Activated T-helper 2 cell treated with anti-CD3 and anti-CD28 coated beads, Interferon-gamma antibody, Interleukin-2, Interleukin-4, amounts not matched to agents 10 μg/mL and 5 μg/mL and 100 μg/mL, durations not matched to agents 14 hours and 24 hours and 36 hours (primary cell): ENCODE results near the gene KCNJ15. TPM values are rescaled to one million over a fixed set of nuclear protein-coding genes. Genes with fewer than 3 reads are reported as not detected.

Source experiments
- DNase-seq: peaks from one replicate; pipeline ENCODE4 v3.0.0; 2021; ENCODE audit warnings: low spot score
- H3K27ac Mint-ChIP-seq: one replicate; pipeline ENCODE4 v1.8.0; 2021; ENCODE audit warnings: mixed read lengths
- H3K27me3 Mint-ChIP-seq: one replicate; pipeline ENCODE4 v1.8.0; 2021; ENCODE audit warnings: low read depth, mixed read lengths
- H3K36me3 Mint-ChIP-seq: one replicate; pipeline ENCODE4 v1.8.0; 2021; ENCODE audit warnings: low read depth, mixed read lengths
- H3K4me1 Mint-ChIP-seq: one replicate; pipeline ENCODE4 v1.8.0; 2021; ENCODE audit warnings: low read depth, mixed read lengths
- H3K4me3 Mint-ChIP-seq: one replicate; pipeline ENCODE4 v1.8.0; 2021; ENCODE audit warnings: low read depth, mild to moderate bottlenecking, moderate library complexity, mixed read lengths
- H3K9me3 Mint-ChIP-seq: one replicate; pipeline ENCODE4 v1.8.0; 2021; ENCODE audit warnings: mixed read lengths
- intact Hi-C: fragments of 100-400 bp; cut with micrococcal nuclease; formaldehyde crosslinking; loops from one replicate; pipeline ENCODE4 v1.15.1; 2023
- total RNA-seq: library from RNA; stranded (reverse); gene quantifications from 2 replicates; pipeline ENCODE4 v1.2.3, GENCODE V29; 2022

Gene KCNJ15
- total RNA-seq, 1 donor from 2014 or later, result 0.27 TPM

DNA sequence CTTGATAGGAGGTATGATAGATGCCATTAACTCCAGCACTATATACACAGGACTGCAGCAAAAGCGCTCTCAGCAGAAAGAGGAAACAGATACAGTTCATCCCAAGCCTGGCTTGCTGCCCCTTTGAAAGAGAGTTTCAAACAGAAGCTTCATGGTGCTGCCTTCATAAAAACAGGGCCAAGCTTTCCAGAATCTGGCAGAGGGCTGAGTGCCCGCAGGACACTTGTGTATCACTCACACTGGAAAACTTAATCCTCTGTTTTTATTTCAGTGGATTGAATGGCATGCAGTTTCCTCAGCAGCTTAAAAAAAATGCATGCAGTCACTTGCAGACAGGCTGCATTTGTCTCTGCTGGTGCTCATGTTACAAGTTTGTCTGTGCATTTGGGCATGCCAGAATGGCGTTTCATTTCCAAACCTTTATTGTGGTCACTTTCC is 40.4 kb downstream of the KCNJ15 start:
- peaks cover 25% of the 10 kb centered on the region for H3K4me1 Mint-ChIP-seq
- H3K27me3 Mint-ChIP-seq, result peaks cover 2% of the 10 kb centered on the region
- no peaks in the 10 kb centered on the region for H3K36me3 Mint-ChIP-seq
- no peak for DNase-seq
- no peaks in the 10 kb centered on the region for H3K9me3 Mint-ChIP-seq
- H3K4me3 Mint-ChIP-seq, result no peak overlapping the region
- intact Hi-C loops, result no loop called here
- H3K27ac Mint-ChIP-seq, result no peak overlapping the region

DNA sequence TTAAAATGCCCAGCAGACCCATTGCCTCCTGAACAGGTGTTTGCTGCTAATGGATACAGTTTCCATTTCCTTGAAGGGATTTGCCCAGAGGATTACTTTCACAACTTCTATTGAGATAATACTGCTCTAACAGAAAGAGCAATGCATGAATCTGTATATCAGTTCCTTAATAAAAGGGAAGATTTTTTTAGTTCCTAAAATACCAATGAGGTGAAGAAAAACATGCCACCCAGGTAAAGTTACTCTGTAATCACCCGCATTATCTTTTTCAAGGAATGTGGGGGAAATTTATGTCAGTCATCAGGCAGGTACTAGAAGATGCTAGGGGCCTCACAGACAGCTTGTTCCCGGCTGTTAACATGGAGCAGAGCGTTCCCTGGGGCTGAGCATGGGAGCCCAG is 41.1 kb downstream of the KCNJ15 start:
- Mint-ChIP-seq H3K4me3 (no peak overlapping the region), H3K36me3 (no peaks in the 10 kb centered on the region), H3K27me3 (peaks cover 2% of the 10 kb centered on the region), H3K4me1 (peaks cover 25% of the 10 kb centered on the region), H3K9me3 (no peaks in the 10 kb centered on the region), H3K27ac (no peak overlapping the region)
- intact Hi-C loops, result no loop called here
- DNase-seq, result no peak

DNA sequence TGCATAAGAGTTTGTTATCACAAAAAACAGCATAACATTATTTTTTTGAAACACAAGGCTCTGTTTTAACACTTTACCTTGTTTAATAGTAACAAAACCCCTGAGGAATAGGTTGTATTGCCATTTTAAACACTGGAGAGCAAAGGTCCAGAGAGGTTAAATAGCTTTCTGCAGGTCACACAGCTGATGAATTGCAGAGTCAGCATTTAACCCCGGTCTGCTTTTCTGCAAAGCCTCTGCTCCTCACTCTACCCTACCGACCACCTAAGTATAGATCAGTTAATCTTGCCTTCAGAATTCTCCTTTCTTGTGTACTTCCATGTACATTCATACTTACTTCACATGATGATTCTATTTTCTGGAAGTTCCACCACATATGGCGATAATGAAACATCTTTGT is 42.0 kb downstream of the KCNJ15 start:
- no peaks in the 10 kb centered on the region for H3K36me3 Mint-ChIP-seq
- no peak for DNase-seq
- peaks cover 24% of the 10 kb centered on the region for H3K4me1 Mint-ChIP-seq
- intact Hi-C loops, result no loop called here
- H3K27ac Mint-ChIP-seq, result no peak overlapping the region
- no peak overlapping the region for H3K4me3 Mint-ChIP-seq
- H3K27me3 Mint-ChIP-seq, result peaks cover 2% of the 10 kb centered on the region
- no peaks in the 10 kb centered on the region for H3K9me3 Mint-ChIP-seq

DNA sequence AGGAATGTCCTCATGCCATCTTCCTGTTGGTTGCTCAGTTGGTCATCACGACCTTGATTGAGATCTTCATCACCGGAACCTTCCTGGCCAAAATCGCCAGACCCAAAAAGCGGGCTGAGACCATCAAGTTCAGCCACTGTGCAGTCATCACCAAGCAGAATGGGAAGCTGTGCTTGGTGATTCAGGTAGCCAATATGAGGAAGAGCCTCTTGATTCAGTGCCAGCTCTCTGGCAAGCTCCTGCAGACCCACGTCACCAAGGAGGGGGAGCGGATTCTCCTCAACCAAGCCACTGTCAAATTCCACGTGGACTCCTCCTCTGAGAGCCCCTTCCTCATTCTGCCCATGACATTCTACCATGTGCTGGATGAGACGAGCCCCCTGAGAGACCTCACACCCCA is 42.9 kb downstream of the KCNJ15 start:
- Mint-ChIP-seq H3K4me1 (peaks cover 23% of the 10 kb centered on the region), H3K36me3 (no peaks in the 10 kb centered on the region), H3K9me3 (no peaks in the 10 kb centered on the region), H3K4me3 (no peak overlapping the region), H3K27me3 (peaks cover 2% of the 10 kb centered on the region), H3K27ac (no peak overlapping the region)
- intact Hi-C loops, result no loop called here
- no peak for DNase-seq

DNA sequence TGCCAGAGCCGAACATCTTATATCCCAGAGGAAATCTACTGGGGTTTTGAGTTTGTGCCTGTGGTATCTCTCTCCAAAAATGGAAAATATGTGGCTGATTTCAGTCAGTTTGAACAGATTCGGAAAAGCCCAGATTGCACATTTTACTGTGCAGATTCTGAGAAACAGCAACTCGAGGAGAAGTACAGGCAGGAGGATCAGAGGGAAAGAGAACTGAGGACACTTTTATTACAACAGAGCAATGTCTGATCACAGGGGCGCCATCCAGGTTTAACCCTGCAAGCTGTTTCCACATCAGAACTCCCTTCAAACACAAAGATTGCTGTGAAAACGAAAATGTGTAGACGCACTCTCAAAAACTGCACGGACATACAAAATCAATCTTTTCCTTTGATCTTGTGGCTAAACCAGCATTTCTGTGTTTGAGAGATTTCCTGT is 43.4 kb downstream of the KCNJ15 start:
- Mint-ChIP-seq H3K4me3 (peak overlapping the region; percentile 26), H3K4me1 (peaks cover 23% of the 10 kb centered on the region), H3K27me3 (peaks cover 2% of the 10 kb centered on the region), H3K27ac (no peak overlapping the region), H3K36me3 (no peaks in the 10 kb centered on the region), H3K9me3 (no peaks in the 10 kb centered on the region)
- intact Hi-C loops, result no loop called here
- no peak for DNase-seq

DNA sequence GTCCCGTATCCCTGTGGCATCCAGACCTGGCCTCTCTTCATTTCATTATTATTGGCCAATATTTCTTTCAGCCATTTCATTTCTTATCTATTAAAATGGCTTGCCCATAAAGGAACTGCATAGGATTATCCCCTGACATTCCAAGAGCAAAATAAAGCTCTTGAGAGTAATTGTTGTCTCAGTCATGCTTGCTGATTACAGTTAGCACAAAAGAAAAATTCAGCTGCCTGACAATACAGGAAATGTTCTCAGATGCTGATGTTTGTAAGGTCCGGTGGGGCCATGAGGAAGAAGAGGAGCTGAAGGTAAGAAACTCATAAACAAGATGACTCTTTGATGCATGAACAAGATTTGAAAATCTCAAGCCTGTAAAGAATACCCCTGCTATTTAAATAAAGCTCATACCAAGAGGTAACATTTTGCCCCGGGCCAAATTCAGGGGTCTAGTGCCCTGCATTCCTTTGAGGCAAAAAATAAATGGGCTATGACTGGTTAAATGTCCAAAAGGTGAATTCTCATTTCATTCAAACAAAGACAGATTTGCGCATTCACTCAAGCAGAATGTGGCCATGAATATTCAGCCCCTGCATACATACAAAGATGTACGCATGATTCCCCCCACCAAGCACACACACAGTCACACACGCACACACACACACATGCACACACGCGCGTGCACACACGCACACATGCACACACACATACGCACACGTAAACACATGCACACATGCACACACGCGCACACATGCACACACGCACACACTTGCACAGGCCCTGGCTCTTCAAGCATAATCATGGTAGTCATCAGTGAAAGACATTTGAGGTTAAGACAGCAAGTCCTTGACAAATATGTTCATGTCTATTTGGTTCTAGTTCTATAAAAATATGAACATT is 44.8 kb downstream of the KCNJ15 start:
- H3K9me3 Mint-ChIP-seq, result no peaks in the 10 kb centered on the region
- H3K27me3 Mint-ChIP-seq, result peaks cover 2% of the 10 kb centered on the region
- H3K4me3 Mint-ChIP-seq, result no peak overlapping the region
- peaks cover 28% of the 10 kb centered on the region for H3K4me1 Mint-ChIP-seq
- H3K27ac Mint-ChIP-seq, result no peak overlapping the region
- intact Hi-C loops, result no loop called here
- no peak for DNase-seq
- no peaks in the 10 kb centered on the region for H3K36me3 Mint-ChIP-seq

DNA sequence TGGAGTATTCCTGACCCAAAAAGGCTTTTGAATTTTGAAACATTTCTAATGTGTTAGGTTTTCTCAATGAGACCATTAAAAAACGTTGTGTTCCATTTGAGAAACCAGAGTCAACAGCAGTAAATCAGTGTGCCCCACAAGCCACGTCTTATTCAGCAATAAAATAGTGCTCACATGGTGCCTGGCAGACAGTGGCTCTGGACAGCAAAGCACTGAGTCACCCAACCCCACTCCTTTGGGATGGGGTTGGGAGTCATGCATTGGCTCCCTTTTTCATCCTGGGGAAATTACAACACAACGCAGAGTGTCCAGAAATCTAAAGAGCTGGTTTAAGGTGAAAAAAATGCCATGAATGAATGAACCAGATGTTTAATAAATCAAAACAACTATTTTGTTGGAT is 46.5 kb downstream of the KCNJ15 start:
- DNase-seq, result no peak
- Mint-ChIP-seq H3K4me3 (no peak overlapping the region), H3K9me3 (no peaks in the 10 kb centered on the region), H3K27ac (no peak overlapping the region), H3K4me1 (peaks cover 24% of the 10 kb centered on the region), H3K27me3 (peaks cover 3% of the 10 kb centered on the region), H3K36me3 (no peaks in the 10 kb centered on the region)
- intact Hi-C loops, result no loop called here

DNA sequence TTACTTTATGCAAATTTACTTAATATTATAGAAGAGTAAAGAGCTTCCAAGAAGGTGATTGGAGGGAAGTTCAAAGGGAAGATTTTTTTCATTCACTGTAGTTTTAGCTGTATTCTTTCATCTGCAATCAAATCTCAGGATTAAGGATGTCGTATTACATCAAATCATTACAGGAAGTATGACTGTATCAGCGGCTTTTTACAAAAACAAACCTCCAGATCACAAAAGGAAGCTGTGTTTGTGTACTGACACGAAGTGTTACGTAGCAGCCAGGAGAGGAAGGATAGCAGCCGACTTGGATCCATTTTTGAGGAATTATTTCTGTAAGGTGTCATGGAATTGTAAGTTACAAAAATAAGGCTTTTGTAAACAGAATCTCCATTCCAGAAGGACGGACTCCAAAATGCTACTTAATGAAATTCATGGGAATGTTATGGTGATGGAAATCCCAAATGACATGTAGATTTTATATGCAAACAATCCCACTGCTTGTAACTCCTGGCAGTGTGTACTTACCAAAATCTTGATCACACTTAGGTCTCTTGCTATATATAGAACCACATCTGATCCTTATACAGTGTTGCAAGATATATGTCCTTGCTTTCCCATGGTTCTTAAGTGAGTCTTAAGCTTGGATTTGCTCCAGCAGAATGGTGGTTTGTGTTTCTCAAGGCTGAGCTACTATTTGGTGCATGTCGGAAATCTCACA is 49.8 kb downstream of the KCNJ15 start:
- intact Hi-C loops, result no loop called here
- H3K36me3 Mint-ChIP-seq, result no peaks in the 10 kb centered on the region
- H3K27ac Mint-ChIP-seq, result no peak overlapping the region
- H3K9me3 Mint-ChIP-seq, result no peaks in the 10 kb centered on the region
- no peak for DNase-seq
- H3K4me1 Mint-ChIP-seq, result peaks cover 11% of the 10 kb centered on the region
- no peak overlapping the region for H3K4me3 Mint-ChIP-seq
- H3K27me3 Mint-ChIP-seq, result peaks cover 2% of the 10 kb centered on the region

DNA sequence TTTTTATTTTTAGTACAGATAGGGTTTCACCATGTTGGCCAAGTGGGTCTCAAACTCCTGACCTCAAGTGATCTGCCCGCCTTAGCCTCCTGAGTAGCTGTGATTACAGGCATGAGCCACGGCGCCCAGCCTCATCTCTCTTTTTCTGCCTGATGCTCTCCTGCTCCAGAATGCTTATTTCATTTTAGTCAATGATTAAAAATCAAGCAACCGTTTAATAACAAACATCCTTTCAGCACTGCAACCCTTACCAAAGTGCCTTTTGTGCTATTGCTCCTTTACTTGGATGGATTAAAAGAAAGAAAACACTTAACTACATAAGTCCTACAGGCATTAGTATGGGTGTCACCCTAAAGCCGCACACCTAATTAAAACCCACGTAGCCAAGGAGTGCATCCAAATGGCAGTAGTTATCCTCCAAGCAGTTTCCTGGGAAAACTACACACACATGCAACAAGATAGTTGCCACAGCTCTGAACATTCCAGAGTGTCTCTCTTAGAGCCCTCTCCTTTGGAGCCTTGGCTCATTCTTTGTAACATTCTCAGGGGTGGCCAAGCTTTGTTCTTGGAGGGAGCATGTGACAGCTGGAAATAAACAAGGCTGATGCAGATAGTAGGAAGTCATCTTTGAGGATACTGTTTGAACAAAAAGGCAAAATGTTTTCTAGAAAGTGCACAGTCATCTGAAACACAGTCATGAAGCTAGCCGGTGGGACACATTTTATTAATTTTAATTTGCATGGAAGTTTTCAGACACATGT is 51.2 kb downstream of the KCNJ15 start:
- peaks cover 2% of the 10 kb centered on the region for H3K27me3 Mint-ChIP-seq
- H3K9me3 Mint-ChIP-seq, result no peaks in the 10 kb centered on the region
- H3K4me3 Mint-ChIP-seq, result no peak overlapping the region
- intact Hi-C loops, result no loop called here
- H3K36me3 Mint-ChIP-seq, result no peaks in the 10 kb centered on the region
- peaks cover 9% of the 10 kb centered on the region for H3K4me1 Mint-ChIP-seq
- no peak for DNase-seq
- H3K27ac Mint-ChIP-seq, result no peak overlapping the region

DNA sequence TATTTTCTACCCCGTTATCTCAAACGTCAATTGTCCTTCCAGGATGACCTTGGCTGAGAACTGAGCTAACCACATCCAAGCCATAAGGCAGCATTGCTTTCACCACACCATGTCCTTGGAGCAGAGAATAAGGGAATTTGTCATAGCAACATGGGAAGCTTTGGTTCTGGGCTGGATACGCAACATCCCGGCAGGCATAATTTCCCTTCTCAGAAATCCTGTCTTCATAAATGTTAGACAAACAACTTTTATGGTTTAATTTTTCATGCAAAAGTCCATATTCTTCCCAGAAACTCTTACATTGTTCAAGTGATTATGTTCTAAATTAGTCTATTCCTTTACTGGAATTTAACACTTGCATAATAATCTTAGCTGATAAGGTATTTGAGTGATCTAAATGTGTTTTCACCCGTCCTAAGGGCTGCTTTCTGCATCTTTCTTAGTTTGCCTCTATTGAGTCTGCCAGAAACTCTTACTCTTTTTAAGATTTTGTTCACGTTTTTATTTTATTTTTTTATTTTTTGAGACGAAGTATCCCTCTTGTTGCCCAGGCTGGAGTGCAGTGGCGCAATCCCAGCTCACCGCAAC is 51.8 kb downstream of the KCNJ15 start:
- H3K9me3 Mint-ChIP-seq, result no peaks in the 10 kb centered on the region
- no peak overlapping the region for H3K4me3 Mint-ChIP-seq
- DNase-seq, result no peak
- intact Hi-C loops, result no loop called here
- H3K4me1 Mint-ChIP-seq, result peaks cover 9% of the 10 kb centered on the region
- no peaks in the 10 kb centered on the region for H3K36me3 Mint-ChIP-seq
- no peak overlapping the region for H3K27ac Mint-ChIP-seq
- H3K27me3 Mint-ChIP-seq, result peaks cover 2% of the 10 kb centered on the region

DNA sequence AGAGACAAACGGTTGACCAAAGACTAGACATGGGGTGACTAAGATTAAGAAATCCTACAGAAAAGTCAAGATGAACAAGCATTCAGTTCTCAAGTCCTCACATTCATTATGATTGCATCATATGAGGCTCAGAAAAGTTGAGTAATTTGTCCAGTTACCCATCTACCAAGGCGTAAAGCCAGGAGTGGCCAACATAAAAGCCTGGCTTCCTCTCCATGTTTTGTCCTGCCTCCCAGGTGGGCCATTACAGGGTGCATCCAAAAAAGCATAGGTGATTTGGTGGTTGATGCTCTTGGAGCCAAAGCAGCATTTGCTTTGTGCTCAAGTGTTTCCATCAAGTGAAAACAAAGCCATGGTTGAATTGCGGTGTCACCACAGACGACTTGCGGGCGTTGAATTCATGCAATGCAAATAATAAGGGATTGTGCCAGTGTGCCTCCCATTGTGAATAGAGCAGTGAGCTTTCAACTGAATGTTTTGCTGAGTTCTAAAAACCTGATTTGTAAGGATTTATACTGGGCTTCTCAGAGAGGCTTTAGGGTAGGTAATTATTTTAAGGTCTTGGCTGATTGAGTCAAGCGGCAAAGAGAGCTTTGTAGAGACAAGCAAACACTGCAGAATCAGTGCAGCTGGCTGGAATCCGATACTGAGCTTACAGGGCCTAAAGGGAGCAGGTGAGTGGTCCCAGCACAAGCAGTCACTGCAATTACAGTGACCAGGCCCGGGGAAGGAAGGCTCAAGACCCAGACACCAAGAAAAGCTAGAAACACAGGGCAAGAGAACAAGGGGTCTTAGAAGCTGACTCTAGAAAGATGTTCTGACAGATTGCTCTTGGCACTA is 54.1 kb downstream of the KCNJ15 start:
- Mint-ChIP-seq H3K4me1 (peaks cover 9% of the 10 kb centered on the region), H3K9me3 (no peaks in the 10 kb centered on the region), H3K27ac (no peak overlapping the region), H3K27me3 (peaks cover 2% of the 10 kb centered on the region), H3K4me3 (no peak overlapping the region), H3K36me3 (no peaks in the 10 kb centered on the region)
- no peak for DNase-seq
- intact Hi-C loops, result no loop called here

DNA sequence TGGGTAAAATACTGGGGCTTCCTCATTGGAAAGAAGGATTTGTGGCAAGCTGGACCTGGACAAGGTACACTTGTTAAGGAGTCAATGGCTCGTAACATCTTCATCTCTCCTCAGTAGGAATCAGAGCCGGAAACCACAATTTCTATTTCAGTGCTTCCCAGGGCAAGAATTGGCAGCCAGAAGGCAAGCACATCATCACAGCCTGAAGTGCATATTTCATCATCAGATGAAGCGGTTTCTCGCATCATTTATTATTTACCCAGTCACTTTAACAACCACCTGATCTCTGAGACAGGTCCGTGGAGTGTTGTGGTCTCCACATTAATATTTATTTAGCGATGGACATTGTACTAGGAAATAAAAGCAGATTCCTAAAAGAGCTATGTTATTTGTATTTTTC is 55.0 kb downstream of the KCNJ15 start:
- Mint-ChIP-seq H3K4me1 (peaks cover 2% of the 10 kb centered on the region), H3K27me3 (peaks cover 2% of the 10 kb centered on the region), H3K36me3 (no peaks in the 10 kb centered on the region), H3K9me3 (no peaks in the 10 kb centered on the region), H3K4me3 (no peak overlapping the region), H3K27ac (no peak overlapping the region)
- DNase-seq, result no peak
- intact Hi-C loops, result no loop called here
